Tibial nerve (tissue), 4 donors: ENCODE data around the gene AHSG. TPM values are rescaled to one million over a fixed set of nuclear protein-coding genes. Genes with fewer than 3 reads are reported as not detected.

Experiments
- DNase-seq, 2 donors: peaks; one replicate each; pipeline ENCODE4 v3.0.0-alpha.2; 2019; ENCODE audit warnings: low spot score in 2 of 2
- H3K27ac ChIP-seq, 4 donors: fragments of 200-600 bp; sonication (generic) in 3 of 4; one replicate each; pipeline ENCODE4 v1.5.1; 2017 to 2019; ENCODE audit warnings: mild to moderate bottlenecking in 1 of 4
- H3K27me3 ChIP-seq, 2 donors: fragments of 200-600 bp; sonication (generic) in 1 of 2; one replicate each; pipeline versions ENCODE4 v1.5.1 to v1.6.0; 2017 to 2019
- H3K36me3 ChIP-seq, 3 donors: fragments of 200-600 bp; sonication (generic); one replicate each; pipeline ENCODE4 v1.5.1; 2018 to 2019
- H3K4me1 ChIP-seq, 4 donors: fragments of 200-600 bp; sonication (generic) in 3 of 4; one replicate each; pipeline ENCODE4 v1.5.1; 2017 to 2019
- H3K4me3 ChIP-seq, 4 donors: fragments of 200-600 bp; sonication (generic) in 3 of 4; one replicate each; pipeline ENCODE4 v1.5.1; 2017 to 2019; ENCODE audit warnings: mild to moderate bottlenecking in 1 of 4, moderate library complexity in 1 of 4
- H3K9me3 ChIP-seq, 4 donors: fragments of 200-600 bp; sonication (generic) in 3 of 4; one replicate each; pipeline ENCODE4 v1.5.1; 2017 to 2019
- EP300 ChIP-seq, 2 donors: sonication (generic); formaldehyde crosslinking; IDR thresholded peaks; one replicate each; pipeline ENCODE4 v1.6.1; 2017; ENCODE audit warnings: antibody characterized with exemption in 2 of 2, mild to moderate bottlenecking in 1 of 2
- POLR2A ChIP-seq, 2 donors: fragments of 450-650 bp; IDR thresholded peaks; one replicate each; pipeline ENCODE4 v1.6.1; 2017; ENCODE audit warnings: antibody characterized with exemption in 2 of 2, mild to moderate bottlenecking in 2 of 2, moderate library complexity in 2 of 2
- WGBS, 2 donors: methylation state at CpG; one replicate each; pipeline ENCODE4 v1.1.5; 2018; 5-methylcytosine and 5-hydroxymethylcytosine counted together
- total RNA-seq, 4 donors: library from RNA; depleted of rRNA; stranded (reverse); fragments of >200 nt; gene quantifications; one replicate each; pipeline ENCODE4 v1.1.0, GENCODE V29; 2016
- TF ChIP-seq, protein P1 (sequence below), 5 experiments: fragments of 200-600 bp in 3 of 5; fragments of 450-650 bp in 2 of 5; sonication (generic) in 3 of 5; IDR thresholded peaks; one replicate each; pipeline ENCODE4 v1.5.1; 2016 to 2019; ENCODE audit warnings: antibody characterized with exemption in 5 of 5, mild to moderate bottlenecking in 3 of 5, moderate library complexity in 2 of 5

The AHSG gene
- total RNA-seq, 4 donors from 2014 or later = not detected

DNA sequence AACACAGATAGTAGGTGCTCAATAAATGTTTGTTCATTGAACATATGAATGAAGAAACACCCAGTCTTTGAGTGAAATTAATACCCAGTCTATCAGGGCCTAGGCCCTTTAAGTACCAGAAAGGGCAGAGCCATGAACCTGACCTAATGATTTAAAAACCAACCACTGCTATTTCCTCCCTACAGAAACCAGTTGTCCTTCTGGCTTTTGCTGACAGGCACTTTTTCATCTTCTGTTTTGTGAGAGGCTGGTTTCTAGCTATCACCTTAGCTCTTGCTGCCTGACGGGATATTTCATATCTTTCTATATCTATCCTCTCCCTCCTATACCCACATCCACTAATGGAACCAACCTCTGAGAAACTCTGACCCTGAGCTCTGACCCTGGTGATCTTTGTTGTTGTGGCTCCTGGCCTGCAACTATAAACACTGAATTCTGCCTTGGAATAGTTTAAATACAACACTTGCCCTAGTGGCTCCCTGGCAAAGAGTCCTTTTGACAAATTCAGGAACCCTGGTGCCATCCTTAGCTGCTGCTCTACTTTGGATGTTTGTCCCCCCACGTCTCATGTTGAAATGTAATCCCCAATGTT lies 4.1 kb upstream of the AHSG start:
- TF ChIP-seq EP300 (IDR thresholded peaks at IDR 0.05) (no peak), POLR2A (IDR thresholded peaks at IDR 0.05) (no peak)
- TF ChIP-seq, protein P1, sequence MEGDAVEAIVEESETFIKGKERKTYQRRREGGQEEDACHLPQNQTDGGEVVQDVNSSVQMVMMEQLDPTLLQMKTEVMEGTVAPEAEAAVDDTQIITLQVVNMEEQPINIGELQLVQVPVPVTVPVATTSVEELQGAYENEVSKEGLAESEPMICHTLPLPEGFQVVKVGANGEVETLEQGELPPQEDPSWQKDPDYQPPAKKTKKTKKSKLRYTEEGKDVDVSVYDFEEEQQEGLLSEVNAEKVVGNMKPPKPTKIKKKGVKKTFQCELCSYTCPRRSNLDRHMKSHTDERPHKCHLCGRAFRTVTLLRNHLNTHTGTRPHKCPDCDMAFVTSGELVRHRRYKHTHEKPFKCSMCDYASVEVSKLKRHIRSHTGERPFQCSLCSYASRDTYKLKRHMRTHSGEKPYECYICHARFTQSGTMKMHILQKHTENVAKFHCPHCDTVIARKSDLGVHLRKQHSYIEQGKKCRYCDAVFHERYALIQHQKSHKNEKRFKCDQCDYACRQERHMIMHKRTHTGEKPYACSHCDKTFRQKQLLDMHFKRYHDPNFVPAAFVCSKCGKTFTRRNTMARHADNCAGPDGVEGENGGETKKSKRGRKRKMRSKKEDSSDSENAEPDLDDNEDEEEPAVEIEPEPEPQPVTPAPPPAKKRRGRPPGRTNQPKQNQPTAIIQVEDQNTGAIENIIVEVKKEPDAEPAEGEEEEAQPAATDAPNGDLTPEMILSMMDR (IDR thresholded peaks at IDR 0.05) = no peak
- Histone ChIP-seq H3K9me3 (no peaks in the 10 kb centered on the region), H3K27me3 (peaks cover 0 to 14% of the 10 kb centered on the region in 2 donors), H3K27ac (no peak overlapping the region), H3K36me3 (no peaks in the 10 kb centered on the region), H3K4me3 (no peak overlapping the region), H3K4me1 (no peaks in the 10 kb centered on the region)
- 66 to 75% methylated on average over 2 of the region's 2 CpGs for WGBS, 2 donors
- no peak for DNase-seq

DNA sequence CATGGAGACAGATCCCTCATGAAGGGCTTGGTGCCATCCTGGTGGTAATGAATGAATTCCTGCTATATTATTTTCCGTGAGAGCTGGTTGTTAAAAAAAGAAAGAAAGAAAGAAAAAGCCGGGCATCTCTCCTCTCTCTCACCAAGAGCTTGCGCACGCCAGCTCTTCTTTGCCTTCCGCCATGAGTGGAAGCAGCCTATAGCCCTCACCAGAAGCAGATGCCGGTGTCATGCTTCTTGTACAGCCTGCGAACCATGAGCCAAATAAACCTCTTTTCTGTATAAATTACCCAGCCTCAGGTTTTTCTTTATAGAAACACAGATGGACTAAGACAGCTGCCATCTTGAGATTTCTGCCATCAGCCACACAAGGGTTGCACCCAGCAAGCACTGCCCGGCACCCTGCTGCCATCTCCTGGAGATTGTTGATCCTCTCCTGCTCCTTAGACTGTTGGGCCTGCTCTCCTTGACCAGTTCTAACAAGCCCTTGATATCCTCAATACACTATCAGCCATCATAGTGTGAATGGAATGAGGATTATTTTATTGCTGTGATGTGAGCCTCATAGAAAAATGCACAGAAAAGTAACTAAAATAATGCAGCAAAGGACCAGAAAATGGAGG lies 3.5 kb upstream of the AHSG start:
- Histone ChIP-seq H3K27me3 (peaks cover 0 to 17% of the 10 kb centered on the region in 2 donors), H3K4me3 (no peak overlapping the region), H3K36me3 (no peaks in the 10 kb centered on the region), H3K27ac (no peak overlapping the region), H3K4me1 (no peaks in the 10 kb centered on the region), H3K9me3 (no peaks in the 10 kb centered on the region)
- DNase-seq = no peak
- TF ChIP-seq EP300 (IDR thresholded peaks at IDR 0.05) (no peak), POLR2A (IDR thresholded peaks at IDR 0.05) (no peak)
- TF ChIP-seq, protein P1 (IDR thresholded peaks at IDR 0.05) = no peak
- WGBS, 2 donors = 84 to 91% methylated on average over 8 of the region's 8 CpGs

DNA sequence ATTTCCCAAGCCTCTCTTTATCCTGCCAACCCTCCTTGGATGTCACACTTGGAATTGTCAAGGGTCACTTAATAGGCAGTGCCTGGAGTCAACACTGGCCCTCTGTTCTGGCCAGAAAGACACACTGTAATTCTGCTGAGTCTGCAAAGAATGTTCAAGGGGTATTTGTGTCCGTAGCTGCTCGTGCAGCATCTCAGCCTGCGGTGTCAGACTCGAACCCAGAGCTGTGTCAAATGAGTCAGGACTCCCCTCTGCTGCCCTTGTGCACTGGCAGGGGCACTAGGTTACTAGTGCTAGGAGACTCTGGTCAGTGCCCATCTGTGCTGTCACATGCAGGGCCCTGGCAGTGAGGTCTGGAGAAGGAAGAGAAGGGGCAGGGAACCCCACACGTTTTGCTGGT lies 795 bp upstream of the AHSG start:
- H3K27ac ChIP-seq = no peak overlapping the region
- WGBS, 2 donors = 47 to 55% methylated on average over 5 of the region's 5 CpGs
- no peak for DNase-seq
- peaks cover 0 to 24% of the 10 kb centered on the region in 2 donors for H3K27me3 ChIP-seq
- no peaks in the 10 kb centered on the region for H3K9me3 ChIP-seq
- no peaks in the 10 kb centered on the region for H3K36me3 ChIP-seq
- H3K4me1 ChIP-seq = peaks cover 0 to 13% (median 0%) of the 10 kb centered on the region in 4 donors
- H3K4me3 ChIP-seq = no peak overlapping the region
- TF ChIP-seq EP300 (IDR thresholded peaks at IDR 0.05) (no peak), POLR2A (IDR thresholded peaks at IDR 0.05) (no peak)
- TF ChIP-seq, protein P1 (IDR thresholded peaks at IDR 0.05) = no peak

DNA sequence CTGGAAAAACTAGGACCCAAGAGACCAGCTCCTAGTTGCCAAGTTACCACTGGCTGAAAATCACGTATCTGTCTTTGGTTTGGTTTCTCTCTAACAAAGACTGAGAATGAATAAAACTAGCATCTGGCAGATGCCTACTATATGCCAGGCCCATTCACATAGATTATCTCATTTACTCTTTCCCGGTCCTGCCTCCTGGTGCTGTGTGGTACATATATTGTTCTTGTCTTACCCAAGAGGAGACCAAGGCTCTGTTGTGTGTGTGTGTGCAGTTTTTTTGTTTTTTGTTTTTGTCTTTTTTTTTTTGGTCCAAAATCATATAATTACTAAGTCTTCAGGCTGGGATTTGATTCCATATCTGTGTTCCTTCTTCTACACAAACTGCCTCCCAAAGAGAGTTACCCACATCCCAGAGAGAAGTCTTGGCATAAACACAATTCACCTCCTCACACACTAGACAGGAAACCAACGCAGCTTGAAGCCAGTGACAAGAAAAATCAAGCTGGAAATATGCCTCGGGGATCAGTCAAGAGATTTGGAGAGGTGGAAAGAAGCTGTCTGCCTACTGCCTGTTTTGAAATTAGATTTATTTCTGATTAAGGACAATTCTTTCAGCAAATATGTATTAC lies 891 bp downstream of the AHSG start:
- peaks cover 0 to 35% of the 10 kb centered on the region in 2 donors for H3K27me3 ChIP-seq
- H3K27ac ChIP-seq = no peak overlapping the region
- no peaks in the 10 kb centered on the region for H3K9me3 ChIP-seq
- H3K4me3 ChIP-seq = no peak overlapping the region
- no peak for DNase-seq
- TF ChIP-seq EP300 (IDR thresholded peaks at IDR 0.05) = no peak
- no peak for TF ChIP-seq POLR2A (IDR thresholded peaks at IDR 0.05)
- TF ChIP-seq, protein P1 (IDR thresholded peaks at IDR 0.05) = no peak
- WGBS, 2 donors = 47% methylated on average over 4 of the region's 4 CpGs
- H3K4me1 ChIP-seq = peaks cover 0 to 20% (median 2%) of the 10 kb centered on the region in 4 donors
- H3K36me3 ChIP-seq = no peaks in the 10 kb centered on the region

DNA sequence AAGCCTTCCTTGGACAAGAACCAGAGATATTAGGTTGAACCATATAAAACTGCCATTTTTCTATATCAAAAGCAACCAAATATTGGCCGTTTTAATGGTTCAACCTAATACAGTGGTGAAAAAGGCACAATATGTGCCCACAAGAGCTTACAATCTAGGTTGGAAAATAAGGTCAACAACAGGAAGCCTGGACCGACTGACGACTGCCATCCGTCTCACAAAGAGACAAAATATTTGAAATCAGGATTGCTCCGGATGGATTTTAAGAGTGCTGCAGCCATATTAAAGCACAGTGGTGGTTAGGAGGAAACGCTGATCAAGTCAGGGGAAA lies 1.4 kb downstream of the AHSG start:
- TF ChIP-seq POLR2A (IDR thresholded peaks at IDR 0.05) (no peak), EP300 (IDR thresholded peaks at IDR 0.05) (no peak)
- TF ChIP-seq, protein P1 (IDR thresholded peaks at IDR 0.05) = no peak

More for the DNA sequence above, 1.4 kb downstream of the AHSG start:
- Histone ChIP-seq H3K4me1 (peaks cover 0 to 20% (median 2%) of the 10 kb centered on the region in 4 donors), H3K9me3 (no peaks in the 10 kb centered on the region), H3K4me3 (no peak overlapping the region), H3K27me3 (peaks cover 0 to 37% of the 10 kb centered on the region in 2 donors), H3K27ac (no peak overlapping the region), H3K36me3 (no peaks in the 10 kb centered on the region)
- WGBS, 2 donors = 52 to 57% methylated on average over 6 of the region's 6 CpGs
- no peak for DNase-seq
